ENCODE data around the gene MYBPH. TPM values are rescaled to one million over a fixed set of nuclear protein-coding genes. Genes with fewer than 3 reads are reported as not detected.

The MYBPH gene
- total and polyA plus RNA-seq, 2 experiments from 2014 or later = not detected

- TF ChIP-seq, protein P1, sequence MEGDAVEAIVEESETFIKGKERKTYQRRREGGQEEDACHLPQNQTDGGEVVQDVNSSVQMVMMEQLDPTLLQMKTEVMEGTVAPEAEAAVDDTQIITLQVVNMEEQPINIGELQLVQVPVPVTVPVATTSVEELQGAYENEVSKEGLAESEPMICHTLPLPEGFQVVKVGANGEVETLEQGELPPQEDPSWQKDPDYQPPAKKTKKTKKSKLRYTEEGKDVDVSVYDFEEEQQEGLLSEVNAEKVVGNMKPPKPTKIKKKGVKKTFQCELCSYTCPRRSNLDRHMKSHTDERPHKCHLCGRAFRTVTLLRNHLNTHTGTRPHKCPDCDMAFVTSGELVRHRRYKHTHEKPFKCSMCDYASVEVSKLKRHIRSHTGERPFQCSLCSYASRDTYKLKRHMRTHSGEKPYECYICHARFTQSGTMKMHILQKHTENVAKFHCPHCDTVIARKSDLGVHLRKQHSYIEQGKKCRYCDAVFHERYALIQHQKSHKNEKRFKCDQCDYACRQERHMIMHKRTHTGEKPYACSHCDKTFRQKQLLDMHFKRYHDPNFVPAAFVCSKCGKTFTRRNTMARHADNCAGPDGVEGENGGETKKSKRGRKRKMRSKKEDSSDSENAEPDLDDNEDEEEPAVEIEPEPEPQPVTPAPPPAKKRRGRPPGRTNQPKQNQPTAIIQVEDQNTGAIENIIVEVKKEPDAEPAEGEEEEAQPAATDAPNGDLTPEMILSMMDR (conservative IDR thresholded peaks at IDR 0.05; ENCODE audit: low read depth in 2 of 2) = no peak
- no peak for TF ChIP-seq CREB1 (CRISPR knock-in tag; IDR thresholded peaks at IDR 0.05; ENCODE audit: low read depth)
- no peak for TF ChIP-seq ZNF331 (CRISPR knock-in tag; IDR thresholded peaks at IDR 0.05; ENCODE audit: low read depth)
- TF ChIP-seq STAT1 (IDR thresholded peaks at IDR 0.05; ENCODE audit: unreplicated experiment) = no peak
- no peak for TF ChIP-seq ETS1 (IDR thresholded peaks at IDR 0.05)
- no peak for TF ChIP-seq EZH2phosphoT487 (IDR thresholded peaks at IDR 0.05; ENCODE audit: unreplicated experiment)
- no peak for TF ChIP-seq ZNF114 (CRISPR knock-in tag; IDR thresholded peaks at IDR 0.05)
These were observed 39.9 kb downstream of the MYBPH start (continued) for GRCh38 chr1:203135636-203136305.

GRCh38 chr1:203133970-203134725, 41.5 kb downstream of the MYBPH start:
- no peaks in the 10 kb centered on the region for H3K36me3 ChIP-seq (ENCODE audit: insufficient read depth)
- no peaks in the 10 kb centered on the region for H3K79me2 ChIP-seq (replicated peaks; ENCODE audit: insufficient read depth)
- Mint-ChIP-seq H3K27me3 (ENCODE audit: insufficient read depth, low read depth, poor library complexity) (peaks cover 11% of the 10 kb centered on the region), H3K4me1 (peaks cover 10% of the 10 kb centered on the region; the same call in 2 of the 3 replicates), H3K4me3 (no peak overlapping the region; the same call in 2 of the 3 replicates), H3K27ac (no peak overlapping the region), H3K36me3 (ENCODE audit: low read depth) (no peaks in the 10 kb centered on the region), H3K9me3 (no peaks in the 10 kb centered on the region)
- H3K27me3 ChIP-seq (ENCODE audit: insufficient read depth) = peaks cover 4% of the 10 kb centered on the region
- no peaks in the 10 kb centered on the region for H3F3A ChIP-seq (replicated peaks; ENCODE audit: low read depth)
- no peak overlapping the region for H3K4me2 ChIP-seq
- DNase-seq (ENCODE audit: low spot score) (peak; percentile 12), ATAC-seq (peak; percentile 27; the same call in 2 of the 3 replicates)
- peak overlapping the region; percentile 25 for H2AFZ ChIP-seq
- H4K20me1 ChIP-seq (replicated peaks; ENCODE audit: insufficient read depth) = no peaks in the 10 kb centered on the region
- no peak overlapping the region for H3K27ac ChIP-seq (ENCODE audit: low read depth)
- H3K4me1 ChIP-seq (ENCODE audit: insufficient read depth) = peaks cover 13% of the 10 kb centered on the region
- H3K4me3 ChIP-seq = no peak overlapping the region
- no peaks in the 10 kb centered on the region for H3K9me2 ChIP-seq (ENCODE audit: insufficient read depth)
- TF ChIP-seq JUNB (IDR thresholded peaks at IDR 0.05; ENCODE audit: unreplicated experiment) (no peak), NANOG (IDR thresholded peaks at IDR 0.05; ENCODE audit: borderline replicate concordance) (no peak), CREB1 (CRISPR knock-in tag; IDR thresholded peaks at IDR 0.05; ENCODE audit: low read depth) (no peak), ZNF462 (CRISPR knock-in tag; IDR thresholded peaks at IDR 0.05) (no peak), POLR2AphosphoS5 (IDR thresholded peaks at IDR 0.05; ENCODE audit: low read depth) (no peak)
